ENCODE results near the gene TRDN.

The TRDN gene

DNA sequence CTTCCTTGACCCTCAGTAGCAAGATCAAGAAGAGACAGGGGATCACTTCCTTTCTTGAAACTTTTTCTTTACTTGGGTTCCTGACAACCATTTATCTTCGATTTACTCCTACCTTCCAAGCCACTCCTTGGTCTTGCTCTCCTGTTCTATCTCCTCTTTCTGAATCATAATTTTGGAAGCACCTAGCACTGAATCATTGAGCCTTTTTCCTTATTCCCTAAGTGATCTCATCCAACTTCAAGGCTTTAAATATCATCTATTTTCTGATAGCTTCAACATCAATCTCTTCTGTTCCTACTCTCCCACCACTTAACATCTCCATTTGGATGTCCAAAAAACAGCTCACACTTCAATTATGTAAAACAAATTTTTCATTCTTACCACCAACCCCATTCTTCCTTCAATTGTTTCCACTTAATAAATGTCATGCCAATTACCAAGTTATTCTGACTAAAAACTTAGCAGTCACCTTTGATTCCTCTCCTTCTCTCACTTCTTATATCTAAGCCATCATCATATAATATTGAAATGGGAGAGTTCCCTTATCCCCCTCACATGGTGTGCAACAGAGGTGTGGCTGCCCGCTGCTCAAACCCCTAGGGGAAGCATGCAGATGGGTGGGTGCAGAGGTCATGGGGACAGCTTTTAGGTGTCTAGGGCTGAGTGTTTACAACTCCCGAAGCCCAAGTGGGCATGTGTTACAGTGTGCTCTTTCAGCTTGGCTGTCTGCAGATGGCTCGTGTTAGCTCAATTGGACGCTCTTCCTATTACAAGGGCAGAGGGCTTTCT is 23.4 kb upstream of the TRDN start:
- no peak for DNase-seq (ENCODE audit: low spot score)
- H3K36me3 ChIP-seq (ENCODE audit: low read depth) = no peaks in the 10 kb centered on the region

DNA sequence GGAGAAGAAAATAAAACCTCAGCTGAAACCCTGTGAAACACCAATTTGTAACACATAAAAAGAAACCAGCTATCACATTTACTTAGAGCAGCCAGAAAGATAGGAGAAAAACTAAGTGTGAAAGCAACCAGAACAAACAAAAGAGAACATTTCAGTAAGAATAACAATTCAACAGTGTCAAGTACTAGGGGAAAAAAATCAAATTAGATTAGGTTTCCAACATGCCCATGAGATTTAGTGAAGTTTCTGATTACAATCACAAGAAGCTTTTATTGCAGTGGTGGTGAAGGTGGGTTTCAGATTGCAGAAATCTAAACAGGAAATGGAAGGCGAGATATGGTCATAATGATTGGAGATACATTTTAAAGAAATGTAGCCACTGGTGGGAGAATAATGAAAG is 22.1 kb upstream of the TRDN start:
- no peak for ATAC-seq (ENCODE audit: low read depth)
- H3K27ac ChIP-seq (ENCODE audit: poor library complexity, severe bottlenecking) = no peak overlapping the region
- DNase-seq (ENCODE audit: low spot score) = no peak

More for the DNA sequence above, 23.4 kb upstream of the TRDN start:
- H3K4me1 ChIP-seq (ENCODE audit: insufficient read depth, poor library complexity, severe bottlenecking) = no peaks in the 10 kb centered on the region
- H3K4me3 ChIP-seq (ENCODE audit: severe bottlenecking) = no peak overlapping the region
- no peak overlapping the region for H3K27ac ChIP-seq (ENCODE audit: poor library complexity, severe bottlenecking)
- H3K27me3 ChIP-seq (ENCODE audit: insufficient read depth, poor library complexity, severe bottlenecking) = no peaks in the 10 kb centered on the region
- no peaks in the 10 kb centered on the region for H3K9me3 ChIP-seq (ENCODE audit: severe bottlenecking)
- no peak for ATAC-seq (ENCODE audit: low read depth)
- TF ChIP-seq, protein P1, sequence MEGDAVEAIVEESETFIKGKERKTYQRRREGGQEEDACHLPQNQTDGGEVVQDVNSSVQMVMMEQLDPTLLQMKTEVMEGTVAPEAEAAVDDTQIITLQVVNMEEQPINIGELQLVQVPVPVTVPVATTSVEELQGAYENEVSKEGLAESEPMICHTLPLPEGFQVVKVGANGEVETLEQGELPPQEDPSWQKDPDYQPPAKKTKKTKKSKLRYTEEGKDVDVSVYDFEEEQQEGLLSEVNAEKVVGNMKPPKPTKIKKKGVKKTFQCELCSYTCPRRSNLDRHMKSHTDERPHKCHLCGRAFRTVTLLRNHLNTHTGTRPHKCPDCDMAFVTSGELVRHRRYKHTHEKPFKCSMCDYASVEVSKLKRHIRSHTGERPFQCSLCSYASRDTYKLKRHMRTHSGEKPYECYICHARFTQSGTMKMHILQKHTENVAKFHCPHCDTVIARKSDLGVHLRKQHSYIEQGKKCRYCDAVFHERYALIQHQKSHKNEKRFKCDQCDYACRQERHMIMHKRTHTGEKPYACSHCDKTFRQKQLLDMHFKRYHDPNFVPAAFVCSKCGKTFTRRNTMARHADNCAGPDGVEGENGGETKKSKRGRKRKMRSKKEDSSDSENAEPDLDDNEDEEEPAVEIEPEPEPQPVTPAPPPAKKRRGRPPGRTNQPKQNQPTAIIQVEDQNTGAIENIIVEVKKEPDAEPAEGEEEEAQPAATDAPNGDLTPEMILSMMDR (IDR thresholded peaks at IDR 0.05; ENCODE audit: poor library complexity, severe bottlenecking) = no peak

DNA sequence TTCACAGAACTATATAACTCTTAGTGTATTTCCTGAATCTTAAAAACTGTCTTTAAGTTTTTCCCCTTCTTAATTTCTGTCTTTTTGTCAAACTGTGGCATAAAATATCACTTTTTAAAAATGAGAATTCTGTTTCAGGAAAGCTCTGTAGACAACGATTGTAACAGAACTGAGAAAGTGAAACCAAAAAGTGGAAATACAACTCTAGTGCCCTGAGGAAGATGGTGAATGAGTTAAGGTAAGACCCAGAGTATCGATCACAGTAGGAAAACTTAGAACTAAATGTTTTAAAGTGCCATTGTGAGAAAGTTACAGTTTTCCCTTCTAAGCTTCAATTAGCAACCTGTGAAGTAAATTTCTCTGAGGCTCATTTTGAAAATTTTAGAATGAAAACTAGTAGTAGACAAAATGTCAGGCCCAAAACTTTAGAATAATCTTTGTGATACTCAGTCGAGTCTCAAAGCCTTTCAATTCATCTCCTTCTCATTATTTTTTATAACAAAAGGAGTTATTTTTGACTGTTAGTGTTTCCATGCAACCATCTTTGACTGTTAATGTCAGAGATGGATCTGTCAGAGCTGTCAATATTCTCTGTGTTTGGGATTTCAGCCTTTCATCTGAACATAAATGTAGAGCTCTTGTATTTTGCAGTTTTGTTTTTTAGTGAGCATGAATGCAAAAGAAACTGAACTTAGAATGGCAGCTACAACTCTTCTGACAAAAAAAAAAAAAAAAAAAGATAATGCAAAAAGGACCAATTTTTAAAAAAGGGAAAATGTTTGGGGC is 19.0 kb upstream of the TRDN start:
- ATAC-seq (ENCODE audit: low read depth) = peak; percentile 52; the same call in 1 of the 3 replicates
- H3K4me3 ChIP-seq (ENCODE audit: severe bottlenecking) = peak overlapping the region; percentile 13
- no peaks in the 10 kb centered on the region for H3K4me1 ChIP-seq (ENCODE audit: insufficient read depth, poor library complexity, severe bottlenecking)
- no peak overlapping the region for H3K27ac ChIP-seq (ENCODE audit: poor library complexity, severe bottlenecking)
- H3K27me3 ChIP-seq (ENCODE audit: insufficient read depth, poor library complexity, severe bottlenecking) = no peaks in the 10 kb centered on the region
- H3K9me3 ChIP-seq (ENCODE audit: severe bottlenecking) = no peaks in the 10 kb centered on the region
- TF ChIP-seq, protein P1 (IDR thresholded peaks at IDR 0.05; ENCODE audit: poor library complexity, severe bottlenecking) = no peak
- no peak for DNase-seq (ENCODE audit: low spot score)
- H3K36me3 ChIP-seq (ENCODE audit: low read depth) = no peaks in the 10 kb centered on the region

More for the DNA sequence above, 22.1 kb upstream of the TRDN start:
- Histone ChIP-seq H3K4me3 (ENCODE audit: severe bottlenecking) (no peak overlapping the region), H3K4me1 (ENCODE audit: insufficient read depth, poor library complexity, severe bottlenecking) (no peaks in the 10 kb centered on the region), H3K9me3 (ENCODE audit: severe bottlenecking) (no peaks in the 10 kb centered on the region), H3K36me3 (ENCODE audit: low read depth) (no peaks in the 10 kb centered on the region), H3K27me3 (ENCODE audit: insufficient read depth, poor library complexity, severe bottlenecking) (no peaks in the 10 kb centered on the region)
- TF ChIP-seq, protein P1 (IDR thresholded peaks at IDR 0.05; ENCODE audit: poor library complexity, severe bottlenecking) = no peak

DNA sequence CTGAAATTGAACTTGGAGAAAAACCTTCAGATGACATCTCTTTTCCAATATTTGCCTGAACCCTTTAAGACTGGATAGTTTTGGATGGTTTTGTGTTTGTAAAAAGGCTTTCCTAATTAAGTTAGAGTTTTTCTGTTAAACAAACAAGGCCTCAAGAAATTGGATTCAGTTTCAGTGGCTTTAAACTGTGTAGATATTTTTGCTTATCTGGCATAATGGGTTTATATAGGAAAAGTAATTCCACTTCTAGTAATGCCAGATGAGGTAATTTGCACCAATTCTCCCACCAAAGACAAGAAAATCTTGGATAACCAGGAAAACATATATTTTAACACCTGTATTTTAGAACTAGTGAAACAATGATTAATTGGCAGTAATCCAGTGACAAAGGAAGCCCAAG is 12.0 kb upstream of the TRDN start:
- no peak overlapping the region for H3K4me3 ChIP-seq (ENCODE audit: severe bottlenecking)
- no peaks in the 10 kb centered on the region for H3K27me3 ChIP-seq (ENCODE audit: insufficient read depth, poor library complexity, severe bottlenecking)
- no peak overlapping the region for H3K27ac ChIP-seq (ENCODE audit: poor library complexity, severe bottlenecking)
- no peak for DNase-seq (ENCODE audit: low spot score)
- no peak for ATAC-seq (ENCODE audit: low read depth)
- H3K9me3 ChIP-seq (ENCODE audit: severe bottlenecking) = no peaks in the 10 kb centered on the region
- TF ChIP-seq, protein P1 (IDR thresholded peaks at IDR 0.05; ENCODE audit: poor library complexity, severe bottlenecking) = no peak
- H3K4me1 ChIP-seq (ENCODE audit: insufficient read depth, poor library complexity, severe bottlenecking) = no peaks in the 10 kb centered on the region
- H3K36me3 ChIP-seq (ENCODE audit: low read depth) = no peaks in the 10 kb centered on the region
